HS-27A (cell line): ENCODE data around the gene CIROP.

Source experiments
- DNase-seq: peaks from one replicate; pipeline ENCODE4 v3.0.0-alpha.2; 2012; ENCODE audit warnings: low read depth, missing footprints

Gene CIROP

GRCh38 chr14:23131482-23131881, 26.7 kb upstream of the CIROP start:
- DNase-seq: no peak

- no peak for DNase-seq
Observed at GRCh38 chr14:23130871-23131270, 26.1 kb upstream of the CIROP start.

GRCh38 chr14:23129759-23130316, 25.0 kb upstream of the CIROP start:
- no peak for DNase-seq

- DNase-seq: no peak
Observed at GRCh38 chr14:23128969-23129758, 24.4 kb upstream of the CIROP start.

- DNase-seq: no peak
Observed at GRCh38 chr14:23127861-23128260, 23.1 kb upstream of the CIROP start.

GRCh38 chr14:23126548-23127278, 21.9 kb upstream of the CIROP start:
- DNase-seq: no peak

- DNase-seq: no peak
Observed at GRCh38 chr14:23125933-23126524, 21.2 kb upstream of the CIROP start.

GRCh38 chr14:23125011-23125410, 20.2 kb upstream of the CIROP start:
- DNase-seq: no peak

GRCh38 chr14:23124337-23124954, 19.7 kb upstream of the CIROP start:
- no peak for DNase-seq

GRCh38 chr14:23123419-23123818, 18.6 kb upstream of the CIROP start:
- no peak for DNase-seq

- no peak for DNase-seq
Observed at GRCh38 chr14:23122086-23122485, 17.3 kb upstream of the CIROP start.

GRCh38 chr14:23121361-23121771, 16.6 kb upstream of the CIROP start:
- DNase-seq: no peak

- peak; percentile 74 for DNase-seq
Observed at GRCh38 chr14:23120541-23121251, 15.9 kb upstream of the CIROP start.

GRCh38 chr14:23119363-23120327, 14.9 kb upstream of the CIROP start:
- DNase-seq: no peak

GRCh38 chr14:23118506-23119362, 13.9 kb upstream of the CIROP start, which contains the start of gene CEBPE:
Gene CEBPE, minus strand, starts transcription at chr14:23119255. Its CDS starts 164 bp downstream, at chr14:23119091.
- DNase-seq: no peak

- DNase-seq: no peak
Observed at GRCh38 chr14:23117371-23118020, 12.7 kb upstream of the CIROP start.

GRCh38 chr14:23115918-23116317, 11.1 kb upstream of the CIROP start:
- DNase-seq: no peak

- peak; percentile 95 for DNase-seq
Observed at GRCh38 chr14:23115039-23115731, 10.4 kb upstream of the CIROP start.
